ENCODE data around the gene MTOR.

DNA sequence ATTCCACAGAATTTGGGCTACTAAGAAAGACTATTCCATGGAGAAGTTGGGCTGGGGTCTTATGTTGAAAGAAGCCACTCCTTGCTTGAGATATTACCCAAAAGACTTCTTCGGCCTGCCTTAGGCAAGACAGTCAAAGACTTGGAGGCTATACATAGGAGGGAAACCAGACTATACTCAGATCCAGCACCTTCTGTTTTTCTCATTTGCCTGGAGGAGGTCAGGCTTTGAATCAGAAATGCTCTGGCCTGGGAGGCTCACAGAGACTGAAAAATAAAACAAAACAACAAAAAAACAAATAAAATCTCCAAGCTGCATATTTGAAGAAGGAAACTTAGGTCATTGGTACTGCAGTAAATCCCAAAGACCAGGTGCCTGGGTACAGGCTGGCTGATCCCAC is 124.3 kb downstream of the MTOR start:
- TF ChIP-seq, protein P1, sequence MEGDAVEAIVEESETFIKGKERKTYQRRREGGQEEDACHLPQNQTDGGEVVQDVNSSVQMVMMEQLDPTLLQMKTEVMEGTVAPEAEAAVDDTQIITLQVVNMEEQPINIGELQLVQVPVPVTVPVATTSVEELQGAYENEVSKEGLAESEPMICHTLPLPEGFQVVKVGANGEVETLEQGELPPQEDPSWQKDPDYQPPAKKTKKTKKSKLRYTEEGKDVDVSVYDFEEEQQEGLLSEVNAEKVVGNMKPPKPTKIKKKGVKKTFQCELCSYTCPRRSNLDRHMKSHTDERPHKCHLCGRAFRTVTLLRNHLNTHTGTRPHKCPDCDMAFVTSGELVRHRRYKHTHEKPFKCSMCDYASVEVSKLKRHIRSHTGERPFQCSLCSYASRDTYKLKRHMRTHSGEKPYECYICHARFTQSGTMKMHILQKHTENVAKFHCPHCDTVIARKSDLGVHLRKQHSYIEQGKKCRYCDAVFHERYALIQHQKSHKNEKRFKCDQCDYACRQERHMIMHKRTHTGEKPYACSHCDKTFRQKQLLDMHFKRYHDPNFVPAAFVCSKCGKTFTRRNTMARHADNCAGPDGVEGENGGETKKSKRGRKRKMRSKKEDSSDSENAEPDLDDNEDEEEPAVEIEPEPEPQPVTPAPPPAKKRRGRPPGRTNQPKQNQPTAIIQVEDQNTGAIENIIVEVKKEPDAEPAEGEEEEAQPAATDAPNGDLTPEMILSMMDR (conservative IDR thresholded peaks at IDR 0.05; ENCODE audit: low read length) = no peak
- TF ChIP-seq EZH2phosphoT487 (IDR thresholded peaks at IDR 0.05; ENCODE audit: borderline replicate concordance) = no peak
